ENCODE results near the gene CCDC92. TPM values are rescaled to one million over a fixed set of nuclear protein-coding genes. Genes with fewer than 3 reads are reported as not detected.

The CCDC92 gene
- total and polyA plus RNA-seq, 9 donors = 13.9 to 51.0 (median 34.6) TPM

GRCh38 chr12:123929946-123930583, 42.6 kb downstream of the CCDC92 start:
- Histone ChIP-seq H3K27me3 (no peaks in the 10 kb centered on the region), H3K4me3 (no peak overlapping the region), H3K27ac (no peak overlapping the region), H3K9me3 (no peaks in the 10 kb centered on the region), H3K4me1 (ENCODE audit: insufficient read depth) (no peaks in the 10 kb centered on the region), H3K36me3 (no peaks in the 10 kb centered on the region)
- TF ChIP-seq EP300 (IDR thresholded peaks at IDR 0.05) (no peak), POLR2A (IDR thresholded peaks at IDR 0.05) (no peak), CTCF (IDR thresholded peaks at IDR 0.05) (no peak)
- 87 to 92% (median 91%) methylated on average over 9 of the region's 9 CpGs for WGBS, 3 donors
- intact Hi-C loops (cut with DNase I) = no loop called here
- DNase-seq = no peak

- intact Hi-C loops (cut with DNase I) = no loop called here
- 84 to 92% (median 88%) methylated on average over 7 of the region's 7 CpGs for whole genome bisulfite sequencing, 3 donors
- no peaks in the 10 kb centered on the region for H3K27me3 ChIP-seq
- TF ChIP-seq POLR2A (IDR thresholded peaks at IDR 0.05) (no peak), CTCF (IDR thresholded peaks at IDR 0.05) (no peak), EP300 (IDR thresholded peaks at IDR 0.05) (no peak)
- H3K4me1 ChIP-seq (ENCODE audit: insufficient read depth) = no peaks in the 10 kb centered on the region
- H3K36me3 ChIP-seq = no peaks in the 10 kb centered on the region
- no peak overlapping the region for H3K27ac ChIP-seq
- H3K9me3 ChIP-seq = no peaks in the 10 kb centered on the region
- no peak overlapping the region for H3K4me3 ChIP-seq
- DNase-seq = no peak
Observed at GRCh38 chr12:123928897-123929296, 43.7 kb downstream of the CCDC92 start.

- intact Hi-C loops (cut with DNase I) = no loop called here
- TF ChIP-seq CTCF (IDR thresholded peaks at IDR 0.05) (no peak), EP300 (IDR thresholded peaks at IDR 0.05) (no peak), POLR2A (IDR thresholded peaks at IDR 0.05) (no peak)
- Histone ChIP-seq H3K9me3 (no peaks in the 10 kb centered on the region), H3K4me1 (ENCODE audit: insufficient read depth) (no peaks in the 10 kb centered on the region), H3K4me3 (no peak overlapping the region), H3K27ac (no peak overlapping the region), H3K27me3 (no peaks in the 10 kb centered on the region), H3K36me3 (no peaks in the 10 kb centered on the region)
- WGBS, 3 donors = 78 to 90% (median 79%) methylated on average over 15 of the region's 15 CpGs
- DNase-seq = no peak
Observed at GRCh38 chr12:123928274-123928865, 44.3 kb downstream of the CCDC92 start.

GRCh38 chr12:123924539-123924938, 48.1 kb downstream of the CCDC92 start:
- no peaks in the 10 kb centered on the region for H3K4me1 ChIP-seq (ENCODE audit: insufficient read depth)
- H3K4me3 ChIP-seq = no peak overlapping the region
- no peaks in the 10 kb centered on the region for H3K9me3 ChIP-seq
- DNase-seq = no peak
- TF ChIP-seq EP300 (IDR thresholded peaks at IDR 0.05) (no peak), CTCF (IDR thresholded peaks at IDR 0.05) (no peak), POLR2A (IDR thresholded peaks at IDR 0.05) (no peak)
- 93 to 95% (median 94%) methylated on average over 4 of the region's 4 CpGs for WGBS, 3 donors
- H3K27ac ChIP-seq = no peak overlapping the region
- intact Hi-C loops (cut with DNase I) = no loop called here
- H3K36me3 ChIP-seq = no peaks in the 10 kb centered on the region
- H3K27me3 ChIP-seq = no peaks in the 10 kb centered on the region
